ENCODE measurements around the gene CPNE7.
A peak's percentile ranks its signal among the peaks of the same experiment; 100 is the strongest.

The CPNE7 gene

GRCh38 chr16:89599902-89600301 is 24.3 kb downstream of the CPNE7 start:
- no peaks in the 10 kb centered on the region for H3K4me1 ChIP-seq (ENCODE audit: control insufficient read depth, insufficient read depth, low read length)
- H3K36me3 ChIP-seq (ENCODE audit: control insufficient read depth, insufficient read depth, low read length): peaks cover 4% of the 10 kb centered on the region; the same call in 1 of the 2 replicates
- H3K4me3 ChIP-seq (ENCODE audit: low read depth, low read length): no peak overlapping the region
- no peak overlapping the region for H3K27ac ChIP-seq (ENCODE audit: low read depth, low read length)
- H3K27me3 ChIP-seq (ENCODE audit: control insufficient read depth, insufficient read depth, low read length): no peaks in the 10 kb centered on the region
- no peak overlapping the region for H3K9ac ChIP-seq (ENCODE audit: low read depth, low read length)
- no peaks in the 10 kb centered on the region for H3K9me3 ChIP-seq (ENCODE audit: control insufficient read depth, insufficient read depth, low read length)

DNA sequence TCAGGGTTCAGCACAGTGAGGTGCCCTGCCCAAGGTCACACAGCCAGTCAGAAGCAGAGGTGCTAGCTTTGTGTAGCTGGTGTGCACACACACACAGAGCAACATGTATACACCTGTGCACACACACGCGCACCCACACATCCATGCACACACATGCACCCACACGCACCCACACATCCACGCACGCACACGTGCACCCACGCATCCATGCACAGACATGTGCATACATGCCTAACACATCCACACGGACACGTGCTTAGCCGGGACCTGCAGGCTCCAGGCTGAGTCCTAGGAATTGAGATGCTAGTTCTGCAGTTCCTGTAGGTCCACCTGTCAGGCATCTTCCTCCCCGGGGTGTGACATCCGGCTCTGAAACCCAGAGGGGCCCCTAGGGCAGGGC is 24.9 kb downstream of the CPNE7 start:
- Histone ChIP-seq H3K27me3 (ENCODE audit: control insufficient read depth, insufficient read depth, low read length) (no peaks in the 10 kb centered on the region), H3K9me3 (ENCODE audit: control insufficient read depth, insufficient read depth, low read length) (no peaks in the 10 kb centered on the region), H3K27ac (ENCODE audit: low read depth, low read length) (no peak overlapping the region), H3K36me3 (ENCODE audit: control insufficient read depth, insufficient read depth, low read length) (peaks cover 4% of the 10 kb centered on the region; the same call in 1 of the 2 replicates), H3K4me3 (ENCODE audit: low read depth, low read length) (no peak overlapping the region), H3K4me1 (ENCODE audit: control insufficient read depth, insufficient read depth, low read length) (no peaks in the 10 kb centered on the region), H3K9ac (ENCODE audit: low read depth, low read length) (no peak overlapping the region)

- Histone ChIP-seq H3K36me3 (ENCODE audit: control insufficient read depth, insufficient read depth, low read length) (peaks cover under 1% of the 10 kb centered on the region; the same call in 1 of the 2 replicates), H3K4me1 (ENCODE audit: control insufficient read depth, insufficient read depth, low read length) (no peaks in the 10 kb centered on the region), H3K4me3 (ENCODE audit: low read depth, low read length) (no peak overlapping the region)
Measured at GRCh38 chr16:89600956-89601355, 25.4 kb downstream of the CPNE7 start.

DNA sequence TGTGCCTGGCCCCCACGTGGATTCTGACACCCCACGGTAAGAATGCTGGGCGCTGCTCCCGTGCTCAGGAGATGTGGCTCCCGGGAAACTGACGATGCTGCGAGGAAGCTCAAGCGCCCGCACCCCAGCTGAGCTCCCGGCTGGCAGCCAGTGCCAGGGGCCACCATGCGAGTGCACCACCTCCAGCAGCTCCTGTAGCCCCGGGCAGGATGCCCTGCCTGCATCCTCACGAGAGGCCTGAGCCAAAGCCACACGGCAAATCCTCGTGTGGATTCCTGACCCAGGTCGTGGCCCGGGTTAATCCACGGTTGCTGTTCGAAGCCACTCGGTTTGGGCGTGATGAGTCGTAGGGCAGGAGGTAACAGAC is 26.3 kb downstream of the CPNE7 start:
- Histone ChIP-seq H3K9me3 (ENCODE audit: control insufficient read depth, insufficient read depth, low read length) (no peaks in the 10 kb centered on the region), H3K27ac (ENCODE audit: low read depth, low read length) (peak overlapping the region; percentile 52), H3K36me3 (ENCODE audit: control insufficient read depth, insufficient read depth, low read length) (no peaks in the 10 kb centered on the region), H3K4me1 (ENCODE audit: control insufficient read depth, insufficient read depth, low read length) (no peaks in the 10 kb centered on the region), H3K9ac (ENCODE audit: low read depth, low read length) (no peak overlapping the region), H3K4me3 (ENCODE audit: low read depth, low read length) (no peak overlapping the region), H3K27me3 (ENCODE audit: control insufficient read depth, insufficient read depth, low read length) (no peaks in the 10 kb centered on the region)

More at GRCh38 chr16:89600956-89601355, 25.4 kb downstream of the CPNE7 start:
- Histone ChIP-seq H3K9me3 (ENCODE audit: control insufficient read depth, insufficient read depth, low read length) (no peaks in the 10 kb centered on the region), H3K27ac (ENCODE audit: low read depth, low read length) (no peak overlapping the region), H3K27me3 (ENCODE audit: control insufficient read depth, insufficient read depth, low read length) (no peaks in the 10 kb centered on the region), H3K9ac (ENCODE audit: low read depth, low read length) (no peak overlapping the region)

GRCh38 chr16:89602273-89602951 is 26.9 kb downstream of the CPNE7 start:
- H3K36me3 ChIP-seq (ENCODE audit: control insufficient read depth, insufficient read depth, low read length): no peaks in the 10 kb centered on the region
- H3K27me3 ChIP-seq (ENCODE audit: control insufficient read depth, insufficient read depth, low read length): no peaks in the 10 kb centered on the region
- no peaks in the 10 kb centered on the region for H3K9me3 ChIP-seq (ENCODE audit: control insufficient read depth, insufficient read depth, low read length)
- H3K4me1 ChIP-seq (ENCODE audit: control insufficient read depth, insufficient read depth, low read length): no peaks in the 10 kb centered on the region
- peak overlapping the region; percentile 52 for H3K27ac ChIP-seq (ENCODE audit: low read depth, low read length)
- no peak overlapping the region for H3K4me3 ChIP-seq (ENCODE audit: low read depth, low read length)
- no peak overlapping the region for H3K9ac ChIP-seq (ENCODE audit: low read depth, low read length)

DNA sequence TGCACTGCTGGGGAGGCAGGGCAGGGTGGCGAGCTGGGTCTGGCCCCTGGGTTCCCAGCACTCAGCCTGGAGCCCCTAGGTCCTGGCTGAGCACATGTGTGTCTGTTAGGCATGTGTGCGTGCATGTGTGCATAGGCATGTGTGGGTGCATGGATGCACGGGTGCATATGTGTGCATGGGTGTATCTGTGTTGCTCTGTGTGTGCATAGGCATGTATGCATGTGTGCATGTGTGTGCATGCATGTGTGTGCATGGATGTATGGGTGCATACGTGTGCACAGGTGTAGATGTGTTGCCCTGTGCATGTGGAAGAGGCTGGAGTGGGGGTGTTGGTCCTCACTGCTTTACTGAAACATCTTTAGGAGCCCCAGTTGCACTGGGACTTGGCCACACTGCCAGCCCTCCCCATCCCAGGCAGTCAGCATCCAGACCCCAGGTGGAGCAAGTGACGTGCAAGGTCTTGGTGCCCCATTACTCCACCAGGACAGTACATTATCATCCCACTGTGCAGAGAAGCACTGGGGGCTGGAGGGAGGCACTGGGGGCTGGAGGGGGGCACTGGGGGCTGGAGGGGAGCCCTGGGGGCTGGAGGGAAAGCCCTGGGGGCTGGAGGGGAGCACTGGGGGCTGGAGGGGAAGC is 27.5 kb downstream of the CPNE7 start:
- Histone ChIP-seq H3K9ac (ENCODE audit: low read depth, low read length) (no peak overlapping the region), H3K36me3 (ENCODE audit: control insufficient read depth, insufficient read depth, low read length) (no peaks in the 10 kb centered on the region), H3K27me3 (ENCODE audit: control insufficient read depth, insufficient read depth, low read length) (no peaks in the 10 kb centered on the region), H3K4me3 (ENCODE audit: low read depth, low read length) (no peak overlapping the region), H3K9me3 (ENCODE audit: control insufficient read depth, insufficient read depth, low read length) (no peaks in the 10 kb centered on the region), H3K27ac (ENCODE audit: low read depth, low read length) (no peak overlapping the region), H3K4me1 (ENCODE audit: control insufficient read depth, insufficient read depth, low read length) (no peaks in the 10 kb centered on the region)

DNA sequence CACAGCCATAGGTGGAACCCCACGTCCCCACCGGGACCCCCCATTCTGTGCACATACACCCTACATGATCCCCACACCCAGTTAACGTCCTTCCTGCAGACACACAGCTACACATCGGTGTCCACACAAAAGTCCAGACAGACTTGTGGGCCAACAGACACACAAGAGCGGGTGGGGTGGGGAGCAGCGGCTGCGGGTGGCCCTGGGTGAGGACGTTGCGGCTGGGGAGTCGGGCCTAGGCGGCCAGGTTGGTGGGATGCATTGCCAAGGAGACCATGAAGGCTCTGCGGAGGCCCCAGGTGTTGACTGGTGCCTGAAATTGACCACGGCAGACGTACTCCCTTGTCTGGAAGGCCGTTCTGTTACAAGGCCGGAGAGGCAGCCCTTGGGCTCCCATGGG is 29.2 kb downstream of the CPNE7 start:
- Histone ChIP-seq H3K9me3 (ENCODE audit: control insufficient read depth, insufficient read depth, low read length) (no peaks in the 10 kb centered on the region), H3K27me3 (ENCODE audit: control insufficient read depth, insufficient read depth, low read length) (no peaks in the 10 kb centered on the region), H3K4me3 (ENCODE audit: low read depth, low read length) (no peak overlapping the region), H3K4me1 (ENCODE audit: control insufficient read depth, insufficient read depth, low read length) (no peaks in the 10 kb centered on the region), H3K9ac (ENCODE audit: low read depth, low read length) (no peak overlapping the region), H3K36me3 (ENCODE audit: control insufficient read depth, insufficient read depth, low read length) (no peaks in the 10 kb centered on the region), H3K27ac (ENCODE audit: low read depth, low read length) (no peak overlapping the region)

DNA sequence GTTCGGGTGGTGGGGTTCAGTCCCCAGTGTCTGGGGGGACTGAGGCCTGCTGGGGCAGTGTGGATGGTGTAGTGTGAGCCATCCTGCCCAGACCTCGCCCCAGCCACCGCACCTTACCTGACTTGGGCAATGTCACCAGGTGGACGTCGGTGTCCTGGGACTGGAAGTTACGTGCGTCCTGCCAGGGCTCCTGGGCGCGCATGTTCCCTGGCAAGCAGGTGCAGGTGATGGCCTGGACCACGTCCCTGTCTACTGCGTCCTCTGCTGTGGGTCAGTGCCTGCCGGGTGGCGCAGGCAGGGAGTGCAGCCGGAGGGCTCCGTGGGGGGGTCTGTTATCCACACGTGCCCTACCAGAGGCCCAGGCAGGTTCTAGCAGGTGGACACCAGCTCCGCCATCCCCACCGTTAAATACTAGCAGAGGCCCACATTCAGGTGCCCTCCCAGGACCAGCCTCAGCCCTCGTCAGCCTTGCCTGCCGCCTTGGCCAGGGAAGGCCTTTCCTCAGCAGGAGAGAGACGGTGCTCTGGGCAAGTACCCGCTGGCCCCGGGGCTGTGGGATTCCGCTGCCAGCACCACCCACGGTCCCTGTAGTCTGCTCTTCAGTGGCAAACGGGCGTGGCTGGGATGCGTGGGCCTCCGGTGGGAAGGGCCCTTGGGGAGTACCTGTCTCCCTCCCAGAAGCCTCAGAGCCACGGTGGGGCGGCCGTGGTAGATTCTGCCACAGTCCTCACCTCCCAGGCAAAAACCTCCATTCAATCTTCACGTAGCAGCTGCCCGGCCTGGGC is 29.8 kb downstream of the CPNE7 start:
- no peaks in the 10 kb centered on the region for H3K27me3 ChIP-seq (ENCODE audit: control insufficient read depth, insufficient read depth, low read length)
- H3K4me1 ChIP-seq (ENCODE audit: control insufficient read depth, insufficient read depth, low read length): no peaks in the 10 kb centered on the region
- no peak overlapping the region for H3K9ac ChIP-seq (ENCODE audit: low read depth, low read length)
- no peak overlapping the region for H3K27ac ChIP-seq (ENCODE audit: low read depth, low read length)
- no peaks in the 10 kb centered on the region for H3K9me3 ChIP-seq (ENCODE audit: control insufficient read depth, insufficient read depth, low read length)
- H3K36me3 ChIP-seq (ENCODE audit: control insufficient read depth, insufficient read depth, low read length): no peaks in the 10 kb centered on the region
- H3K4me3 ChIP-seq (ENCODE audit: low read depth, low read length): no peak overlapping the region

GRCh38 chr16:89606006-89606405 is 30.4 kb downstream of the CPNE7 start:
- Histone ChIP-seq H3K27me3 (ENCODE audit: control insufficient read depth, insufficient read depth, low read length) (no peaks in the 10 kb centered on the region), H3K27ac (ENCODE audit: low read depth, low read length) (no peak overlapping the region), H3K4me3 (ENCODE audit: low read depth, low read length) (no peak overlapping the region), H3K36me3 (ENCODE audit: control insufficient read depth, insufficient read depth, low read length) (no peaks in the 10 kb centered on the region), H3K4me1 (ENCODE audit: control insufficient read depth, insufficient read depth, low read length) (no peaks in the 10 kb centered on the region), H3K9ac (ENCODE audit: low read depth, low read length) (no peak overlapping the region), H3K9me3 (ENCODE audit: control insufficient read depth, insufficient read depth, low read length) (no peaks in the 10 kb centered on the region)

DNA sequence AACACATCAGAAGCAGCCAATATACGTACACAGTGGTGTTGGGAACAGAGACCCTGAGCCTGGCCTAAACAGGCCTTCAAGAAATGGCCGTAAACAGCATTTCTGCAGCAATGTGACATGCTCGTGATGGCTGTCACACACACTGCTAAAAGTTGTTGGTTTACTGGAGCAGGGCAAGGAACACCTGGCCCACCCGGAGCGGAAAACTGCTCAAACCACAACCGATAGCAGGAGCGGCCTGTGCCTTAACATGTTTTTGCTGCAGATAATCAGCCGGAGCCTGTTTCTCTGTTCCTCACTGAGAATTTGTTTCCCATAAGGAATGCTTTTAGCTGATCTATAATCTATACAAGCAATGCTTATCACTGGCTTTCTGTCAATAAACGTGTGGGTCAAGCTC is 31.9 kb downstream of the CPNE7 start:
- H3K27ac ChIP-seq (ENCODE audit: low read depth, low read length): no peak overlapping the region
- H3K9me3 ChIP-seq (ENCODE audit: control insufficient read depth, insufficient read depth, low read length): no peaks in the 10 kb centered on the region
- no peaks in the 10 kb centered on the region for H3K27me3 ChIP-seq (ENCODE audit: control insufficient read depth, insufficient read depth, low read length)
- H3K9ac ChIP-seq (ENCODE audit: low read depth, low read length): no peak overlapping the region
- H3K4me3 ChIP-seq (ENCODE audit: low read depth, low read length): no peak overlapping the region
- no peaks in the 10 kb centered on the region for H3K4me1 ChIP-seq (ENCODE audit: control insufficient read depth, insufficient read depth, low read length)
- H3K36me3 ChIP-seq (ENCODE audit: control insufficient read depth, insufficient read depth, low read length): no peaks in the 10 kb centered on the region

All from HUES48 (cell line).